Neural progenitor cell (in vitro differentiated cells): ENCODE results near the gene C21orf91. TPM values are rescaled to one million over a fixed set of nuclear protein-coding genes. Genes with fewer than 3 reads are reported as not detected.

Source experiments
- DNase-seq: peaks from one replicate; pipeline ENCODE4 v3.0.0-alpha.2; 2016; ENCODE audit warnings: low spot score
- H2AFZ ChIP-seq: fragments of 200-600 bp; sonication (generic); replicated peaks from 2 replicates; pipeline ENCODE4 v1.6.1; 2016; ENCODE audit warnings: antibody characterized with exemption
- H3F3A ChIP-seq: fragments of 200-600 bp; sonication (generic); 2 replicates; pipeline ENCODE4 v1.6.1; 2016; ENCODE audit warnings: antibody characterized with exemption, low read depth
- H3K27ac ChIP-seq: fragments of 200-600 bp; sonication (generic); 2 replicates; pipeline ENCODE4 v1.5.1; 2016; ENCODE audit warnings: mild to moderate bottlenecking
- H3K27me3 ChIP-seq: fragments of 200-600 bp; sonication (generic); 2 replicates; pipeline ENCODE4 v1.6.1; 2016; ENCODE audit warnings: mild to moderate bottlenecking, moderate library complexity
- H3K36me3 ChIP-seq: fragments of 200-600 bp; sonication (generic); 2 replicates; pipeline ENCODE4 v1.5.1; 2016
- H3K4me1 ChIP-seq: fragments of 200-600 bp; sonication (generic); 2 replicates; pipeline ENCODE4 v1.6.1; 2016; ENCODE audit warnings: mixed run types
- H3K4me2 ChIP-seq: fragments of 200-600 bp; sonication (generic); 2 replicates; pipeline ENCODE4 v1.6.1; 2016
- H3K4me3 ChIP-seq: fragments of 200-600 bp; sonication (generic); 2 replicates; pipeline ENCODE4 v1.5.1; 2016
- H3K79me2 ChIP-seq: fragments of 200-600 bp; sonication (generic); 2 replicates; pipeline ENCODE4 v1.6.1; 2016; ENCODE audit warnings: low read depth
- H3K9ac ChIP-seq: fragments of 200-600 bp; sonication (generic); 2 replicates; pipeline ENCODE4 v1.6.1; 2016
- H3K9me3 ChIP-seq: fragments of 200-600 bp; sonication (generic); 2 replicates; pipeline ENCODE4 v1.5.1; 2016; ENCODE audit warnings: low read depth
- H4K20me1 ChIP-seq: fragments of 200-600 bp; sonication (generic); 2 replicates; pipeline ENCODE4 v1.6.1; 2016; ENCODE audit warnings: low read depth
- H3K27ac Mint-ChIP-seq: 3 replicates; pipeline ENCODE4 v1.8.0; 2021; ENCODE audit warnings: mixed read lengths
- H3K27me3 Mint-ChIP-seq: 2 replicates; pipeline ENCODE4 v1.8.0; 2022; ENCODE audit warnings: low read depth, mild to moderate bottlenecking, inconsistent platforms, moderate library complexity, mixed read lengths; ENCODE audit not compliant: insufficient read depth
- H3K36me3 Mint-ChIP-seq: 3 replicates; pipeline ENCODE4 v1.8.0; 2021; ENCODE audit warnings: mixed read lengths
- H3K4me1 Mint-ChIP-seq: 3 replicates; pipeline ENCODE4 v1.8.0; 2021; ENCODE audit warnings: mixed read lengths
- H3K4me3 Mint-ChIP-seq: 3 replicates; pipeline ENCODE4 v1.8.0; 2021; ENCODE audit warnings: mild to moderate bottlenecking, moderate library complexity, mixed read lengths
- H3K9me3 Mint-ChIP-seq: 3 replicates; pipeline ENCODE4 v1.8.0; 2020; ENCODE audit warnings: mixed read lengths
- EZH2 ChIP-seq: fragments of 200-600 bp; sonication (generic); IDR thresholded peaks from 2 replicates; pipeline ENCODE4 v1.6.1; 2017; ENCODE audit warnings: antibody characterized with exemption, mild to moderate bottlenecking, moderate library complexity
- EZH2phosphoT487 ChIP-seq: fragments of 200-600 bp; sonication (generic); IDR thresholded peaks from 2 replicates; pipeline ENCODE4 v1.6.1; 2017; ENCODE audit warnings: antibody characterized with exemption
- total RNA-seq: library from RNA; depleted of rRNA; stranded (reverse); fragments of >200 nt; gene quantifications from 2 replicates; pipeline ENCODE4 v1.2.3, GENCODE V29; 2015; ENCODE audit warnings: low replicate concordance
- TF ChIP-seq, protein P1 (sequence below): fragments of 200-600 bp; sonication (generic); IDR thresholded peaks from 2 replicates; pipeline ENCODE4 v1.5.1; 2017; ENCODE audit warnings: antibody characterized with exemption, mild to moderate bottlenecking

Gene C21orf91
- total RNA-seq, 1 donor from 2014 or later: 59.9 TPM

DNA sequence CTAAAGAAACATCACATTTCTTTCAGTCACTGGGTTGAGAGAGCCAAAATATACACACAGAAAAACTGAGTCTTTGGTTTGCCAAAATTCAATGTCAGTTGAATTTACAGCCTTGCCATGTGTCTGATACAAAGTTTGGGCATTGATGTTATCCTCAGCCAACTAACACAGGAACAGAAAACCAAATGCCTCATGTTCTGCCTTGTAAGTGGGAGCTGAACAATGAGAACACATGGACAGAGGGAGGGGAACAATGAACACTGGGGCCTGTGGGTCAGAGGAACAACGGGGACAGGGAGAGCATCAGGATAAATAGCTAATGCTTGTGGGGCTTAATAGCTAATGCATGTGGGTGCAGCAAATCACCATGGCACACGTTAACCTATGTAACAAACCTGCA lies 39.6 kb upstream of the C21orf91 start:
- H3K79me2 ChIP-seq: no peaks in the 10 kb centered on the region
- H4K20me1 ChIP-seq: no peaks in the 10 kb centered on the region
- H3K27ac ChIP-seq: no peak overlapping the region
- peaks cover 7% of the 10 kb centered on the region for H3F3A ChIP-seq
- Mint-ChIP-seq H3K4me3 (no peak overlapping the region), H3K27me3 (no peaks in the 10 kb centered on the region), H3K27ac (no peak overlapping the region), H3K4me1 (peaks cover 4% of the 10 kb centered on the region), H3K36me3 (no peaks in the 10 kb centered on the region), H3K9me3 (no peaks in the 10 kb centered on the region)
- no peak overlapping the region for H3K9ac ChIP-seq
- H3K4me2 ChIP-seq: no peak overlapping the region
- H3K9me3 ChIP-seq: no peaks in the 10 kb centered on the region
- peak overlapping the region; percentile 72 for H2AFZ ChIP-seq
- peak; percentile 48 for DNase-seq
- no peak overlapping the region for H3K4me3 ChIP-seq
- H3K4me1 ChIP-seq: peaks cover 20% of the 10 kb centered on the region
- H3K27me3 ChIP-seq: no peaks in the 10 kb centered on the region
- no peaks in the 10 kb centered on the region for H3K36me3 ChIP-seq
- TF ChIP-seq, protein P1, sequence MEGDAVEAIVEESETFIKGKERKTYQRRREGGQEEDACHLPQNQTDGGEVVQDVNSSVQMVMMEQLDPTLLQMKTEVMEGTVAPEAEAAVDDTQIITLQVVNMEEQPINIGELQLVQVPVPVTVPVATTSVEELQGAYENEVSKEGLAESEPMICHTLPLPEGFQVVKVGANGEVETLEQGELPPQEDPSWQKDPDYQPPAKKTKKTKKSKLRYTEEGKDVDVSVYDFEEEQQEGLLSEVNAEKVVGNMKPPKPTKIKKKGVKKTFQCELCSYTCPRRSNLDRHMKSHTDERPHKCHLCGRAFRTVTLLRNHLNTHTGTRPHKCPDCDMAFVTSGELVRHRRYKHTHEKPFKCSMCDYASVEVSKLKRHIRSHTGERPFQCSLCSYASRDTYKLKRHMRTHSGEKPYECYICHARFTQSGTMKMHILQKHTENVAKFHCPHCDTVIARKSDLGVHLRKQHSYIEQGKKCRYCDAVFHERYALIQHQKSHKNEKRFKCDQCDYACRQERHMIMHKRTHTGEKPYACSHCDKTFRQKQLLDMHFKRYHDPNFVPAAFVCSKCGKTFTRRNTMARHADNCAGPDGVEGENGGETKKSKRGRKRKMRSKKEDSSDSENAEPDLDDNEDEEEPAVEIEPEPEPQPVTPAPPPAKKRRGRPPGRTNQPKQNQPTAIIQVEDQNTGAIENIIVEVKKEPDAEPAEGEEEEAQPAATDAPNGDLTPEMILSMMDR: no peak
- TF ChIP-seq EZH2: no peak
- no peak for TF ChIP-seq EZH2phosphoT487

DNA sequence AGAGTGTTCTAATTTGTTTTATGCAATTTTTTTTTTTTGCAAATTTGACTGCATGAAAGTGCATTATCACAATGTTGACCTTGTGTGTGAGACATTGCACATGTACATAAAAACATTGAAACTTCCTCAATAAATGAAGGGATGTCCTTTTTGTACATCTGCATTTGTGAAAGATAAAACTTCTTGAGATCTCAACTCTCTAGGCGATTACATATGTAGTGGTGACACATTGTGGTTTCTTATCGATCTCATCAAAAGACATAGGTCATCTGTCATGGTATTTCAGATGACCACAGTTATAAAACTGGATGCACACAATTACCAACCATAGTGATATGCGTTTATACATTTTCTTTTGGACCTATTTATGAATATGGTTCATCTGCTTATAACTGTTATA lies 35.6 kb upstream of the C21orf91 start:
- H3K9me3 ChIP-seq: no peaks in the 10 kb centered on the region
- Mint-ChIP-seq H3K4me1 (peaks cover 2% of the 10 kb centered on the region), H3K36me3 (no peaks in the 10 kb centered on the region), H3K27me3 (peaks cover 2% of the 10 kb centered on the region), H3K4me3 (no peak overlapping the region), H3K27ac (no peak overlapping the region), H3K9me3 (no peaks in the 10 kb centered on the region)
- no peaks in the 10 kb centered on the region for H3K36me3 ChIP-seq
- H2AFZ ChIP-seq: no peak overlapping the region
- no peak overlapping the region for H3K4me3 ChIP-seq
- H4K20me1 ChIP-seq: no peaks in the 10 kb centered on the region
- H3K9ac ChIP-seq: no peak overlapping the region
- TF ChIP-seq EZH2phosphoT487 (no peak), EZH2 (no peak)
- TF ChIP-seq, protein P1: no peak
- H3K4me2 ChIP-seq: no peak overlapping the region
- H3K4me1 ChIP-seq: peaks cover 16% of the 10 kb centered on the region
- H3K27ac ChIP-seq: no peak overlapping the region
- peaks cover 5% of the 10 kb centered on the region for H3F3A ChIP-seq
- no peak for DNase-seq
- H3K27me3 ChIP-seq: no peaks in the 10 kb centered on the region
- no peaks in the 10 kb centered on the region for H3K79me2 ChIP-seq

DNA sequence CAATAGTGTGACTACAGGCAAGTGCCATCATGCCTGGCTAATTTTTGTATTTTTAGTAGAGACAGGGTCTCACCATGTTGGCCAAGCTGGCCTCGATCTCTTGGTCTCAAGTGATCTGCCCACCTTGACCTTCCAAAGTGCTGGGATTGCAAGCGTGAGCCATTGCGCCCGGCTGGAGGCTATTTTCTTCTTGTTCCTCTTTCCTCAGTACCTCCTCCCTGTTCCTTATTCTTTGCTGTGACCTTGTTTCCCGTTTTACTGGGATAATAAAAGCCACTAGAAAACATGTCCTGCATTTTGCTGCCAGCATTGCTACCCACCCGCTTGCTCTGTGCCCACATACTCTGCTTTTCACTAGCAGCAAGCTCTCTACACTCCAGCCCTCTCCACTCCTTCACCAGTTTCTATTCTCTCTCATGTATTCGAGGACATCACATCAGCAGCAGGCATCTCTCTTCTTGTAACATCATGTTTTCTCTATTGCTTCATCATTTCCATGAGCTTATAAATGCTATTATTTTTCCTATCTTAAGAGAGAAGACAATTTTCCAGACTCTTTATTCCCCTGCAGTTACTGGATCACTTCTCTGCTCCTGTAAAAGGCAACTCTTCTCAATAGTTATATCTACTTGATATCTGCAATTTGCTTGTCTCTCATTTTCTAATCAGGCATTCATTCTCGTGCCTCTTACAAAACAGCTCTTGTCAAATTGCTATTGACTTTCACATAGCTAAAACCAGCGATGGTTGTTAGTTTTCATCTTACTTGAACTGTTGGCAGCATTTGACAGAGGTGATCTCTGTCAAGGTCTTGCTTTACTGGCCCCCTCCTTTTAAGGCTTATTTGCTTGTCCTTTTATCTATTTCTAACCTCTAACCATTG lies 34.5 kb upstream of the C21orf91 start:
- Histone ChIP-seq H2AFZ (no peak overlapping the region), H3K4me1 (peaks cover 5% of the 10 kb centered on the region), H3K4me3 (no peak overlapping the region), H3K36me3 (no peaks in the 10 kb centered on the region), H3K9ac (no peak overlapping the region), H3K27me3 (no peaks in the 10 kb centered on the region), H3K9me3 (no peaks in the 10 kb centered on the region), H3K79me2 (no peaks in the 10 kb centered on the region), H3K27ac (no peak overlapping the region), H4K20me1 (no peaks in the 10 kb centered on the region), H3K4me2 (no peak overlapping the region), H3F3A (no peaks in the 10 kb centered on the region)
- DNase-seq: no peak
- no peaks in the 10 kb centered on the region for H3K9me3 Mint-ChIP-seq
- H3K27ac Mint-ChIP-seq: no peak overlapping the region
- TF ChIP-seq EZH2 (no peak), EZH2phosphoT487 (no peak)
- TF ChIP-seq, protein P1: no peak
- no peaks in the 10 kb centered on the region for H3K36me3 Mint-ChIP-seq
- no peak overlapping the region for H3K4me3 Mint-ChIP-seq
- H3K27me3 Mint-ChIP-seq: peaks cover 6% of the 10 kb centered on the region
- no peaks in the 10 kb centered on the region for H3K4me1 Mint-ChIP-seq
